Measurements from ENCODE around the gene RPS23.
A peak's percentile ranks its signal among the peaks of the same experiment; 100 is the strongest.

Gene RPS23

GRCh38 chr5:82277987-82278710 lies at the start of gene RPS23:
TSS of gene RPS23 (minus strand) at chr5:82278354. CDS start at chr5:82278323, 31 bp downstream.
- peak; percentile 82 to 87 for DNase-seq

GRCh38 chr5:82327941-82328340 lies 49.8 kb upstream of the RPS23 start:
- no peak for DNase-seq

GRCh38 chr5:82325996-82326395 lies 47.8 kb upstream of the RPS23 start:
- no peak for DNase-seq

- no peak for DNase-seq
These were observed 47.0 kb upstream of the RPS23 start for GRCh38 chr5:82325155-82325554.

GRCh38 chr5:82320966-82321365 lies 42.8 kb upstream of the RPS23 start:
- DNase-seq, result no peak

- no peak for DNase-seq
These were observed 41.7 kb upstream of the RPS23 start for GRCh38 chr5:82319651-82320376.

- no peak for DNase-seq
These were observed 41.0 kb upstream of the RPS23 start for GRCh38 chr5:82319192-82319591.

- no peak for DNase-seq
These were observed 37.0 kb upstream of the RPS23 start for GRCh38 chr5:82314964-82315758.

- DNase-seq, result no peak
These were observed 34.9 kb upstream of the RPS23 start for GRCh38 chr5:82313016-82313415.

- DNase-seq, result peak; percentile 6 to 16
These were observed 34.3 kb upstream of the RPS23 start for GRCh38 chr5:82312373-82312856.

GRCh38 chr5:82309091-82309531 lies 31.0 kb upstream of the RPS23 start:
- DNase-seq, result no peak

- DNase-seq, result no peak
These were observed 30.3 kb upstream of the RPS23 start for GRCh38 chr5:82308416-82308815.

GRCh38 chr5:82307451-82307850 lies 29.3 kb upstream of the RPS23 start:
- no peak for DNase-seq

GRCh38 chr5:82306151-82306550 lies 28.0 kb upstream of the RPS23 start:
- DNase-seq, result no peak

- no peak for DNase-seq
These were observed 23.0 kb upstream of the RPS23 start for GRCh38 chr5:82301190-82301589.

GRCh38 chr5:82298668-82299067 lies 20.5 kb upstream of the RPS23 start:
- no peak for DNase-seq

- DNase-seq, result no peak
These were observed 19.6 kb upstream of the RPS23 start for GRCh38 chr5:82297711-82298110.

- no peak for DNase-seq
These were observed 18.8 kb upstream of the RPS23 start for GRCh38 chr5:82296929-82297328.

- DNase-seq, result no peak
These were observed 17.9 kb upstream of the RPS23 start for GRCh38 chr5:82295959-82296531.

- DNase-seq, result no peak
These were observed 17.0 kb upstream of the RPS23 start for GRCh38 chr5:82295144-82295543.

- DNase-seq, result no peak
These were observed 13.3 kb upstream of the RPS23 start for GRCh38 chr5:82291420-82291819.

- no peak for DNase-seq
These were observed 12.8 kb upstream of the RPS23 start for GRCh38 chr5:82290908-82291307.

GRCh38 chr5:82290005-82290404 lies 11.9 kb upstream of the RPS23 start:
- DNase-seq, result no peak

Data from activated CD4-positive, alpha-beta T cell treated with anti-CD3 and anti-CD28 coated beads, Interleukin-2, amount 50 U/mL, for 4 hours (primary cell).